ENCODE measurements around the gene TENT5D.
"Not testable (repeated sequence)": the region's sequence is repeated elsewhere in the genome, so short reads cannot be mapped to it uniquely, and the experiment has no call there.

The TENT5D gene

GRCh38 chrX:80420147-80420546 is at the start of gene TENT5D:
TSS of gene TENT5D (plus strand) at chrX:80420447. CDS start at chrX:80442540, 22,093 bp downstream.
- Histone ChIP-seq H3K27ac (ENCODE audit: low read depth, low read length) (no peak within 1 kb of the TSS), H3K4me3 (ENCODE audit: low read depth, low read length) (no peak within 1 kb of the TSS), H3K79me2 (ENCODE audit: control insufficient read depth, insufficient read depth, low read length, unreplicated experiment) (no peaks in the 10 kb centered on the region), H3K27me3 (ENCODE audit: insufficient read depth, low read length) (no peaks in the 10 kb centered on the region), H3K36me3 (ENCODE audit: insufficient read depth, low read length) (no peaks in the 10 kb centered on the region), H3K4me1 (ENCODE audit: control insufficient read depth, insufficient read depth, low read length, unreplicated experiment) (no peaks in the 10 kb centered on the region), H2AFZ (ENCODE audit: low read length, unreplicated experiment) (no peak within 1 kb of the TSS)

- H3K27ac ChIP-seq (ENCODE audit: low read depth, low read length); H3K27me3 ChIP-seq (ENCODE audit: insufficient read depth, low read length); H3K36me3 ChIP-seq (ENCODE audit: insufficient read depth, low read length); H3K4me1 ChIP-seq (ENCODE audit: control insufficient read depth, insufficient read depth, low read length, unreplicated experiment); H3K4me3 ChIP-seq (ENCODE audit: low read depth, low read length); H2AFZ ChIP-seq (ENCODE audit: low read length, unreplicated experiment); H3K79me2 ChIP-seq (ENCODE audit: control insufficient read depth, insufficient read depth, low read length, unreplicated experiment): not testable (repeated sequence)
Observed at GRCh38 chrX:80385651-80386050, 34.6 kb upstream of the TENT5D start.

GRCh38 chrX:80388206-80388605 is 32.0 kb upstream of the TENT5D start:
- no peaks in the 10 kb centered on the region for H3K4me1 ChIP-seq (ENCODE audit: control insufficient read depth, insufficient read depth, low read length, unreplicated experiment)
- no peaks in the 10 kb centered on the region for H3K36me3 ChIP-seq (ENCODE audit: insufficient read depth, low read length)

GRCh38 chrX:80412042-80412441 is 8.2 kb upstream of the TENT5D start:
- no peaks in the 10 kb centered on the region for H3K79me2 ChIP-seq (ENCODE audit: control insufficient read depth, insufficient read depth, low read length, unreplicated experiment)
- no peaks in the 10 kb centered on the region for H3K36me3 ChIP-seq (ENCODE audit: insufficient read depth, low read length)
- no peaks in the 10 kb centered on the region for H3K4me1 ChIP-seq (ENCODE audit: control insufficient read depth, insufficient read depth, low read length, unreplicated experiment)
- no peak overlapping the region for H3K27ac ChIP-seq (ENCODE audit: low read depth, low read length)
- no peak overlapping the region for H3K4me3 ChIP-seq (ENCODE audit: low read depth, low read length)
- H2AFZ ChIP-seq (ENCODE audit: low read length, unreplicated experiment): no peak overlapping the region
- no peaks in the 10 kb centered on the region for H3K27me3 ChIP-seq (ENCODE audit: insufficient read depth, low read length)

More at GRCh38 chrX:80388206-80388605, 32.0 kb upstream of the TENT5D start:
- no peak overlapping the region for H3K4me3 ChIP-seq (ENCODE audit: low read depth, low read length)
- no peaks in the 10 kb centered on the region for H3K79me2 ChIP-seq (ENCODE audit: control insufficient read depth, insufficient read depth, low read length, unreplicated experiment)
- H3K27ac ChIP-seq (ENCODE audit: low read depth, low read length): 0 out of 2 replicates have a peak overlapping the region, but pooled peaks have one; percentile 9
- no peak overlapping the region for H2AFZ ChIP-seq (ENCODE audit: low read length, unreplicated experiment)
- no peaks in the 10 kb centered on the region for H3K27me3 ChIP-seq (ENCODE audit: insufficient read depth, low read length)

GRCh38 chrX:80423000-80423399 is 2.8 kb downstream of the TENT5D start:
- Histone ChIP-seq H3K4me1 (ENCODE audit: control insufficient read depth, insufficient read depth, low read length, unreplicated experiment) (no peaks in the 10 kb centered on the region), H3K4me3 (ENCODE audit: low read depth, low read length) (no peak overlapping the region)

GRCh38 chrX:80423744-80424143 is 3.5 kb downstream of the TENT5D start:
- Histone ChIP-seq H3K4me1 (ENCODE audit: control insufficient read depth, insufficient read depth, low read length, unreplicated experiment) (no peaks in the 10 kb centered on the region), H3K27me3 (ENCODE audit: insufficient read depth, low read length) (no peaks in the 10 kb centered on the region), H3K36me3 (ENCODE audit: insufficient read depth, low read length) (no peaks in the 10 kb centered on the region), H3K4me3 (ENCODE audit: low read depth, low read length) (no peak overlapping the region), H3K27ac (ENCODE audit: low read depth, low read length) (no peak overlapping the region), H2AFZ (ENCODE audit: low read length, unreplicated experiment) (no peak overlapping the region), H3K79me2 (ENCODE audit: control insufficient read depth, insufficient read depth, low read length, unreplicated experiment) (no peaks in the 10 kb centered on the region)

More at GRCh38 chrX:80423000-80423399, 2.8 kb downstream of the TENT5D start:
- Histone ChIP-seq H3K79me2 (ENCODE audit: control insufficient read depth, insufficient read depth, low read length, unreplicated experiment) (no peaks in the 10 kb centered on the region), H3K36me3 (ENCODE audit: insufficient read depth, low read length) (no peaks in the 10 kb centered on the region), H3K27ac (ENCODE audit: low read depth, low read length) (no peak overlapping the region), H3K27me3 (ENCODE audit: insufficient read depth, low read length) (no peaks in the 10 kb centered on the region), H2AFZ (ENCODE audit: low read length, unreplicated experiment) (no peak overlapping the region)

- Histone ChIP-seq H3K4me1 (ENCODE audit: control insufficient read depth, insufficient read depth, low read length, unreplicated experiment) (no peaks in the 10 kb centered on the region), H3K4me3 (ENCODE audit: low read depth, low read length) (no peak overlapping the region), H3K27ac (ENCODE audit: low read depth, low read length) (no peak overlapping the region), H3K36me3 (ENCODE audit: insufficient read depth, low read length) (no peaks in the 10 kb centered on the region), H3K79me2 (ENCODE audit: control insufficient read depth, insufficient read depth, low read length, unreplicated experiment) (no peaks in the 10 kb centered on the region), H2AFZ (ENCODE audit: low read length, unreplicated experiment) (no peak overlapping the region), H3K27me3 (ENCODE audit: insufficient read depth, low read length) (no peaks in the 10 kb centered on the region)
Observed at GRCh38 chrX:80430826-80431504, 10.7 kb downstream of the TENT5D start.

- Histone ChIP-seq H3K4me3 (ENCODE audit: low read depth, low read length) (no peak overlapping the region), H3K27me3 (ENCODE audit: insufficient read depth, low read length) (no peaks in the 10 kb centered on the region), H3K36me3 (ENCODE audit: insufficient read depth, low read length) (no peaks in the 10 kb centered on the region), H3K79me2 (ENCODE audit: control insufficient read depth, insufficient read depth, low read length, unreplicated experiment) (no peaks in the 10 kb centered on the region), H2AFZ (ENCODE audit: low read length, unreplicated experiment) (no peak overlapping the region), H3K27ac (ENCODE audit: low read depth, low read length) (no peak overlapping the region), H3K4me1 (ENCODE audit: control insufficient read depth, insufficient read depth, low read length, unreplicated experiment) (no peaks in the 10 kb centered on the region)
Observed at GRCh38 chrX:80431505-80431832, 11.2 kb downstream of the TENT5D start.

GRCh38 chrX:80432441-80432840 is 12.2 kb downstream of the TENT5D start:
- H3K27ac ChIP-seq (ENCODE audit: low read depth, low read length): no peak overlapping the region
- no peak overlapping the region for H3K4me3 ChIP-seq (ENCODE audit: low read depth, low read length)
- no peak overlapping the region for H2AFZ ChIP-seq (ENCODE audit: low read length, unreplicated experiment)
- H3K27me3 ChIP-seq (ENCODE audit: insufficient read depth, low read length): no peaks in the 10 kb centered on the region
- no peaks in the 10 kb centered on the region for H3K4me1 ChIP-seq (ENCODE audit: control insufficient read depth, insufficient read depth, low read length, unreplicated experiment)
- no peaks in the 10 kb centered on the region for H3K79me2 ChIP-seq (ENCODE audit: control insufficient read depth, insufficient read depth, low read length, unreplicated experiment)
- no peaks in the 10 kb centered on the region for H3K36me3 ChIP-seq (ENCODE audit: insufficient read depth, low read length)

GRCh38 chrX:80432863-80433262 is 12.6 kb downstream of the TENT5D start:
- Histone ChIP-seq H3K36me3 (ENCODE audit: insufficient read depth, low read length) (no peaks in the 10 kb centered on the region), H3K79me2 (ENCODE audit: control insufficient read depth, insufficient read depth, low read length, unreplicated experiment) (no peaks in the 10 kb centered on the region), H3K4me3 (ENCODE audit: low read depth, low read length) (no peak overlapping the region), H3K27ac (ENCODE audit: low read depth, low read length) (no peak overlapping the region), H2AFZ (ENCODE audit: low read length, unreplicated experiment) (no peak overlapping the region), H3K4me1 (ENCODE audit: control insufficient read depth, insufficient read depth, low read length, unreplicated experiment) (no peaks in the 10 kb centered on the region), H3K27me3 (ENCODE audit: insufficient read depth, low read length) (no peaks in the 10 kb centered on the region)

- H3K4me3 ChIP-seq (ENCODE audit: low read depth, low read length); H3K27ac ChIP-seq (ENCODE audit: low read depth, low read length); H2AFZ ChIP-seq (ENCODE audit: low read length, unreplicated experiment); H3K27me3 ChIP-seq (ENCODE audit: insufficient read depth, low read length); H3K79me2 ChIP-seq (ENCODE audit: control insufficient read depth, insufficient read depth, low read length, unreplicated experiment); H3K36me3 ChIP-seq (ENCODE audit: insufficient read depth, low read length); H3K4me1 ChIP-seq (ENCODE audit: control insufficient read depth, insufficient read depth, low read length, unreplicated experiment): not testable (repeated sequence)
Observed at GRCh38 chrX:80468166-80468565, 47.9 kb downstream of the TENT5D start.
